GM12878 (cell line): ENCODE data around the gene ZFYVE21. TPM values are rescaled to one million over a fixed set of nuclear protein-coding genes. Genes with fewer than 3 reads are reported as not detected.

Experiments
- ATAC-seq: fragments of 200-7000 bp; cut with Tn5 transposase; 3 replicates; pipeline ENCODE4 v1.9.1; 2020; ENCODE audit warnings: mild to moderate bottlenecking, moderate library complexity
- BruUV-seq: library from RNA; stranded (reverse); fragments of 400-500 nt; replicated peaks from 2 replicates; lab custom pipeline; 2021; lab: Mats Ljungman, UMichigan
- CTCF ChIA-PET: fragments of 300-600 bp; sonication (Branson Sonifier 250); formaldehyde crosslinking; extraction: SDS; loops from one replicate; lab custom pipeline; 2021; ENCODE audit warnings: inconsistent platforms; lab: Yijun Ruan, JAX
- POLR2A ChIA-PET: fragments of 350-600 bp; formaldehyde crosslinking; extraction: SDS; loops from one replicate; lab custom pipeline; 2021; ENCODE audit warnings: inconsistent platforms; lab: Charles Lee
- RAD21 ChIA-PET: fragments of 300-600 bp; sonication (Branson Sonifier 250); formaldehyde crosslinking; loops from one replicate; lab custom pipeline; 2023; ENCODE audit warnings: antibody characterized with exemption; ENCODE audit not compliant: unreplicated experiment; lab: Charles Lee
- SMC1A ChIA-PET: fragments of 300-600 bp; sonication (Branson Sonifier 250); formaldehyde crosslinking; loops from one replicate; lab custom pipeline; 2023; ENCODE audit not compliant: unreplicated experiment, uncharacterized antibody; lab: Charles Lee
- DNase-seq: peaks from one replicate; pipeline ENCODE4 v3.0.0-alpha.2; 2011; ENCODE audit warnings: low read depth, low spot score
- FAIRE-seq: peaks from 3 replicates; lab custom pipeline; 2011; peaks lifted over from hg19 to GRCh38; lab: Jason Lieb, UNC
- H2AFZ ChIP-seq: 2 replicates; pipeline ENCODE4 v1.6.0; 2011; ENCODE audit warnings: low read depth, low read length, control low read depth; ENCODE audit not compliant: control insufficient read depth
- H3K27ac ChIP-seq: 2 replicates; pipeline ENCODE4 v1.5.1; 2011; ENCODE audit warnings: control low read depth; ENCODE audit not compliant: control insufficient read depth, insufficient read depth
- H3K27me3 ChIP-seq, 2 experiments: replicated peaks in 1 of 2; 2 replicates each; pipeline versions ENCODE4 v1.6.0 to v1.6.1; 2011; ENCODE audit warnings: low read length in 1 of 2; ENCODE audit not compliant: control insufficient read depth in 2 of 2, insufficient read depth in 2 of 2
- H3K36me3 ChIP-seq, 2 experiments: 2 replicates each; pipeline ENCODE4 v1.5.1; 2011; ENCODE audit warnings: low read length in 1 of 2; ENCODE audit not compliant: control insufficient read depth in 2 of 2, insufficient read depth in 2 of 2
- H3K4me1 ChIP-seq: 2 replicates; pipeline ENCODE4 v1.6.1; 2011; ENCODE audit warnings: mild to moderate bottlenecking, low read length, moderate library complexity, mixed read lengths; ENCODE audit not compliant: control insufficient read depth, insufficient read depth
- H3K4me2 ChIP-seq: 2 replicates; pipeline ENCODE4 v1.6.0; 2011; ENCODE audit warnings: control low read depth; ENCODE audit not compliant: control insufficient read depth, insufficient read depth
- H3K4me3 ChIP-seq: fragments of 200-600 bp; sonication (generic); 2 replicates; pipeline ENCODE4 v1.5.1; 2016
- H3K79me2 ChIP-seq: 2 replicates; pipeline ENCODE4 v1.6.0; 2011; ENCODE audit warnings: low read length; ENCODE audit not compliant: control insufficient read depth, insufficient read depth
- H3K9ac ChIP-seq: 2 replicates; pipeline ENCODE4 v1.8.0; 2011; ENCODE audit warnings: low read length, control low read depth, mixed read lengths; ENCODE audit not compliant: control insufficient read depth, insufficient read depth
- H3K9me3 ChIP-seq: replicated peaks from 3 replicates; pipeline ENCODE4 v1.5.1; 2011; ENCODE audit warnings: mild to moderate bottlenecking, low read length; ENCODE audit not compliant: control insufficient read depth, insufficient read depth
- H4K20me1 ChIP-seq: 2 replicates; pipeline ENCODE4 v1.6.0; 2011; ENCODE audit not compliant: control insufficient read depth, insufficient read depth
- BHLHE40 ChIP-seq, 2 experiments: fragments of 450-650 bp in 1 of 2; IDR thresholded peaks; 2 replicates each; pipeline ENCODE4 v1.6.1; 2011 to 2017; ENCODE audit warnings: low read depth in 2 of 2, borderline replicate concordance in 1 of 2, improper control_type of control experiment in 1 of 2, low read length in 1 of 2, mild to moderate bottlenecking in 1 of 2
- BRCA1 ChIP-seq: IDR thresholded peaks from 2 replicates; pipeline ENCODE4 v1.6.1; 2011; ENCODE audit warnings: low read depth, low read length, improper control_type of control experiment
- CBX5 ChIP-seq: sonication (generic); IDR thresholded peaks from 2 replicates; pipeline ENCODE4 v1.6.1; 2016; ENCODE audit warnings: low read depth, moderate library complexity, mild to moderate bottlenecking, inconsistent platforms
- E4F1 ChIP-seq: fragments of 450-650 bp; IDR thresholded peaks from 2 replicates; pipeline ENCODE4 v1.6.1; 2018; ENCODE audit warnings: borderline replicate concordance, mild to moderate bottlenecking; ENCODE audit not compliant: partially characterized antibody
- ESRRA ChIP-seq: IDR thresholded peaks from 2 replicates; pipeline ENCODE4 v1.6.1; 2012; ENCODE audit warnings: mild to moderate bottlenecking, low read length, improper control_type of control experiment
- GABPA ChIP-seq: IDR thresholded peaks from 2 replicates; pipeline ENCODE4 v1.6.1; 2014; ENCODE audit warnings: antibody characterized with exemption, low read depth, mild to moderate bottlenecking, inconsistent platforms
- KDM1A ChIP-seq: fragments of 200-600 bp; sonication (generic); IDR thresholded peaks from 2 replicates; pipeline ENCODE4 v1.6.1; 2016; ENCODE audit warnings: borderline replicate concordance
- MAX ChIP-seq: IDR thresholded peaks from 2 replicates; pipeline ENCODE4 v1.6.1; 2012; ENCODE audit warnings: low read depth, low read length, improper control_type of control experiment
- NFIC ChIP-seq: IDR thresholded peaks from 2 replicates; pipeline ENCODE4 v1.6.1; 2012; ENCODE audit warnings: low read depth, mild to moderate bottlenecking, inconsistent platforms, low read length, moderate library complexity
- POLR2A ChIP-seq: IDR thresholded peaks from 2 replicates; pipeline ENCODE4 v1.6.1; 2011; ENCODE audit warnings: low read depth, mild to moderate bottlenecking, low read length
- PRDM15 ChIP-seq: fragments of 450-650 bp; formaldehyde crosslinking; IDR thresholded peaks from 2 replicates; pipeline ENCODE4 v1.4.0; 2020; ENCODE audit warnings: mild to moderate bottlenecking, moderate library complexity
- SIN3A ChIP-seq: IDR thresholded peaks from 2 replicates; pipeline ENCODE4 v1.6.1; 2012; ENCODE audit warnings: low read depth, low read length, improper control_type of control experiment
- SUPT20H ChIP-seq: IDR thresholded peaks from 2 replicates; pipeline ENCODE4 v1.6.1; 2011; ENCODE audit warnings: low read depth, mild to moderate bottlenecking, low read length, moderate library complexity, borderline replicate concordance; ENCODE audit not compliant: control insufficient read depth
- TCF7 ChIP-seq: IDR thresholded peaks from 2 replicates; pipeline ENCODE4 v1.6.1; 2014; ENCODE audit warnings: antibody characterized with exemption, borderline replicate concordance
- ZNF207 ChIP-seq: fragments of 450-650 bp; IDR thresholded peaks from 2 replicates; pipeline ENCODE4 v1.6.1; 2014; ENCODE audit warnings: antibody characterized with exemption, mild to moderate bottlenecking, borderline replicate concordance
- ZNF274 ChIP-seq: IDR thresholded peaks from one replicate; pipeline ENCODE4 v1.8.0; 2011; ENCODE audit not compliant: insufficient read length, insufficient read depth
- WGBS: methylation state at CpG from one replicate; pipeline ENCODE4 v1.1.6; 2016; ENCODE audit warnings: low lambda C conversion rate; ENCODE audit not compliant: insufficient replicate concordance, insufficient coverage; ENCODE audit errors: missing lambda C conversion rate; 5-methylcytosine and 5-hydroxymethylcytosine counted together
- in situ Hi-C: fragments of 300-500 bp; cut with MboI; formaldehyde crosslinking; loops from 9 replicates; pipeline ENCODE4 v1.14.3; 2018; ENCODE audit warnings: mixed read lengths
- intact Hi-C: fragments of 100-400 bp; cut with micrococcal nuclease; formaldehyde crosslinking; loops from one replicate; pipeline ENCODE4 v1.14.2; 2022; ENCODE audit not compliant: unreplicated experiment
- polyA plus RNA-seq, 11 experiments: library from polyadenylated mRNA; depleted of rRNA in 4 of 11; unstranded in 6 of 11; stranded (reverse) in 5 of 11; fragments of >200 nt; fragmentation: Nextera tagmentation in 4 of 11; fragmentation: Illumina TruSeq in 1 of 11; extraction: Ambion mirVana in 4 of 11; extraction: Trizol in 1 of 11; gene quantifications; 1 replicate in 1 of 11; 2 replicates in 10 of 11; pipeline versions ENCODE4 v1.2.1 to v1.2.3, GENCODE V29; 2011 to 2016; ENCODE audit warnings: inconsistent platforms in 2 of 11, missing spikeins in 2 of 11, low read depth in 1 of 11
- total RNA-seq, 4 experiments: library from RNA; depleted of rRNA in 3 of 4; stranded (reverse); fragments of >200 nt in 3 of 4; fragmentation: Illumina TruSeq in 1 of 4; extraction: Trizol in 1 of 4; gene quantifications; 2 replicates each; pipeline versions ENCODE4 v1.2.1 to v1.2.3, GENCODE V29; 2013 to 2021

Gene ZFYVE21
- total and polyA plus RNA-seq, 10 of the 15 experiments (the other 5 are each of a cell fraction or from before 2014, with no cell fraction given) = 0.79 to 21.7 (median 13.8) TPM

GRCh38 chr14:103729496-103730448 lies 14.2 kb downstream of the ZFYVE21 start:
- no peaks in the 10 kb centered on the region for H4K20me1 ChIP-seq
- no peaks in the 10 kb centered on the region for H3K79me2 ChIP-seq
- no peaks in the 10 kb centered on the region for H3K9me3 ChIP-seq
- no peak overlapping the region for H3K4me3 ChIP-seq
- ChIA-PET SMC1A (no interaction called here), POLR2A (no interaction called here), RAD21 (no interaction called here), CTCF (no interaction called here)
- in situ Hi-C loops = no loop called here
- no peak for FAIRE-seq
- no peak overlapping the region for H3K9ac ChIP-seq
- H3K27ac ChIP-seq = no peak overlapping the region
- BruUV-seq = TSS peak; percentile 27
- DNase-seq = no peak
- no peaks in the 10 kb centered on the region for H3K4me1 ChIP-seq
- intact Hi-C loops = no loop called here
- H3K36me3 ChIP-seq = peaks cover 3 to 13% of the 10 kb centered on the region in 2 experiments; a peak in 3 of 4 replicates
- H3K27me3 ChIP-seq = no peaks in the 10 kb centered on the region
- no peak overlapping the region for H3K4me2 ChIP-seq
- WGBS = 91% methylated on average over 22 of the region's 24 CpGs
- ATAC-seq = no peak
- no peak overlapping the region for H2AFZ ChIP-seq
- TF ChIP-seq GABPA = no peak
- TF ChIP-seq ESRRA = no peak
- no peak for TF ChIP-seq SIN3A
- no peak for TF ChIP-seq BRCA1
- TF ChIP-seq SUPT20H = no peak
- no peak for TF ChIP-seq CBX5
- no peak for TF ChIP-seq PRDM15 (CRISPR knock-in tag)
- TF ChIP-seq MAX = no peak
- no peak for TF ChIP-seq NFIC
- no peak for TF ChIP-seq ZNF274
- no peak for TF ChIP-seq TCF7
- no peak for TF ChIP-seq POLR2A
- TF ChIP-seq KDM1A = no peak
- no peak for TF ChIP-seq BHLHE40 (IDR thresholded peaks at IDR 0.05; ENCODE audit: borderline replicate concordance in 1 of 2, low read depth in 2 of 2, low read length in 1 of 2)
- TF ChIP-seq E4F1 = no peak
- no peak for TF ChIP-seq ZNF207
